NB4 (cell line): ENCODE results near the gene UBAC2.

Experiments used
- DNase-seq: peaks from one replicate; pipeline ENCODE4 v3.0.0; 2010; ENCODE audit warnings: low read depth
- H3K4me3 ChIP-seq: one replicate; pipeline ENCODE4 v1.5.1; 2011; ENCODE audit warnings: mild to moderate bottlenecking, low read depth, low read length, moderate library complexity
- CTCF ChIP-seq: IDR thresholded peaks from one replicate; pipeline ENCODE4 v1.5.1; 2012; ENCODE audit warnings: low read depth, low read length
- MAX ChIP-seq: IDR thresholded peaks from 2 replicates; pipeline ENCODE4 v1.6.1; 2011; ENCODE audit warnings: low read depth, low read length
- MYC ChIP-seq: IDR thresholded peaks from 2 replicates; pipeline ENCODE4 v1.6.1; 2011; ENCODE audit warnings: low read depth, low read length
- POLR2A ChIP-seq: IDR thresholded peaks from 2 replicates; pipeline ENCODE4 v1.6.1; 2011; ENCODE audit warnings: mild to moderate bottlenecking; ENCODE audit not compliant: insufficient read length; ENCODE audit errors: extremely low read depth

UBAC2 gene

DNA sequence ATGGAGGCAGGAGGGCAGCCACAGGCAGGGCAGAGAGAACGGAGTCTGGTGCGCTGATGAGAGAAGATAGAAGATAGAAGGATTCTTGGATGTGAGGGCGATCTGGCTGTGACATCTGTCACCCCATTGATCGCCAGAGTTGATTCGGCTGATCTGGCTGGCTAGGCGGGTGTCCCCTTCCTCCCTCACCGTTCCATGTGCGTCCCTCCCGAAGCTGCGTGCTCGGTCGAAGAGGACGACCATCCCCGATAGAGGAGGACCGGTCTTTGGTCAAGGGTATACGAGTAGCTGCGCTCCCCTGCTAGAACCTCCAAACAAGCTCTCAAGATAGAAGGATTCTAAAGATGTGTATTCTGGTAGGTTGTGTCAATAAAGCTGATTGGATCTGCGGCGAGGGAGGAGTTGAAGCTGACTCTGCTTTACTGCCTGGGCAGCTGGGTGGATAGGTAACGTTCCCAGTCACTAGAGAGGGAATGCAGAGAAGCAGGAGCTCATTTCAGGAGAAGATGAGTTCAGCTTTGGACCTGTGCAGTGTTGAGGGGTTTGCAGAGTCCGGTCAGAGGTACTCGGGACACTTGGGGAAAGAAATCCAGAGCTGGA is 5.1 kb downstream of the UBAC2 start:
- TF ChIP-seq MAX, result no peak
- no peak for TF ChIP-seq CTCF
- no peak for TF ChIP-seq POLR2A
- TF ChIP-seq MYC, result no peak
- no peak overlapping the region for H3K4me3 ChIP-seq
- DNase-seq, result no peak

- DNase-seq, result no peak
- TF ChIP-seq CTCF, result no peak
- TF ChIP-seq MYC, result no peak
- no peak for TF ChIP-seq MAX
- TF ChIP-seq POLR2A, result no peak
- no peak overlapping the region for H3K4me3 ChIP-seq
Observed at GRCh38 chr13:99206226-99206625, 5.6 kb downstream of the UBAC2 start.

DNA sequence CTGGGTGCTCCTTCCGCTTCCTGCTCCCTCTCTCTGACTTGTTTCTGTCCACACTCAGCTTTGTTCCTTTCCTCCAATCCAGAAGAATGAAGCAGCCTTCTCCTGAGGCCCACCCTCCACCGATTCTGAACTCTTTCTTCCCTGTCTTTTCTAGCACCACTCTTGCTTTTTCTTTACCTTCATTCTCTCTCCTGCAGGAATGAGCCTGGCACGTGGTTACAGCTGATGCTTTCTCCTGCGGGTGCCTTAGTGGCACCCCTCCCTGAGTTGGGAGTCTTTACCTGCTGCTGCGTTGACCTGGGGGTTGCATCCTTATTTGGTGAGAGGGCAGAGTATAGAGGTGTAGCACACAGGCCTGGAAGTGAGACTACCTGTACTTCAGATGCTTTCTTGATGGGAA is 6.2 kb downstream of the UBAC2 start:
- no peak for DNase-seq
- TF ChIP-seq CTCF (no peak), POLR2A (no peak), MYC (no peak), MAX (no peak)
- H3K4me3 ChIP-seq, result no peak overlapping the region

DNA sequence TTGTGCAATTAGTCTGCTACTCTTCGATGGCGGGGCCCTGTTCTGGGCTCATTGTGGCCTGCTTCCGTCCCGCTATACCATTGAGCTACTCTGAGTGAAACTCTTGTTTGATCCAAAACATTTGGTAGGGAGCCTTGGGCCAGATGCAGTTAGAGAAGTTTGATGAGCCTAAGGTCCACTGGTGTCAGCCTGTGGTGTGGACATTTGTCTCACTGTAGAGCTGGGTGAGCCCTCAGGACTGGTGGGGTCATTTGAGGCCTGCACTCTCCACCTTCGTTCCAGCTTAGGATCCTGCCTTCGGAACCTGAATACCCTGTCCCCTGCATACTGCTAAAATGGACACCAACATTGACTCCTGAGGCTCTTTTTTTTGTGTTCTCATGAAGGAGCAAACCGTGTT is 6.9 kb downstream of the UBAC2 start:
- TF ChIP-seq MYC, result no peak
- TF ChIP-seq CTCF, result no peak
- no peak for TF ChIP-seq POLR2A
- TF ChIP-seq MAX, result no peak
- no peak overlapping the region for H3K4me3 ChIP-seq
- no peak for DNase-seq

DNA sequence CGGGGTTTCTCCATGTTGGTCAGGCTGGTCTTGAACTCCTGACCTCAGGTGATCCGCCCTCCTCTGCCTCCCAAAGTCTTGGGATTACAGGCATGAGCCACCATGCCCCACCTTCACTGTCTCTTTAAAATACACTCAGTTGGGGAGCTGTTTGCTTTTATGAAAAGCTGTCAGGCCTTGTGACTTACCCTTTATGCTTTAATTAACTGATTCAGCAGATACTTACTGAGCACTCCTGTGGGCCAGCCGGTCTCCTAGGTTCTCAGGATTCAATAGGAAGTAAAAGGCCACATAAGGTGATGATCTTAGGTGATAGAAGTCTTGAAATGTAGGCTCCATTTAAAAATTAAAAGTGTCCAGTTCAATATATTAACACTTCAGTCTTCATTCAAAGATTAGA is 7.5 kb downstream of the UBAC2 start:
- TF ChIP-seq MAX (no peak), CTCF (no peak), POLR2A (no peak), MYC (no peak)
- no peak for DNase-seq
- H3K4me3 ChIP-seq, result no peak overlapping the region
